ENCODE measurements around the gene RIN3. TPM values are rescaled to one million over a fixed set of nuclear protein-coding genes. Genes with fewer than 3 reads are reported as not detected.
A peak's percentile ranks its signal among the peaks of the same experiment; 100 is the strongest.

Gene RIN3
- total RNA-seq, 1 experiment from 2014 or later = 14.8 TPM

DNA sequence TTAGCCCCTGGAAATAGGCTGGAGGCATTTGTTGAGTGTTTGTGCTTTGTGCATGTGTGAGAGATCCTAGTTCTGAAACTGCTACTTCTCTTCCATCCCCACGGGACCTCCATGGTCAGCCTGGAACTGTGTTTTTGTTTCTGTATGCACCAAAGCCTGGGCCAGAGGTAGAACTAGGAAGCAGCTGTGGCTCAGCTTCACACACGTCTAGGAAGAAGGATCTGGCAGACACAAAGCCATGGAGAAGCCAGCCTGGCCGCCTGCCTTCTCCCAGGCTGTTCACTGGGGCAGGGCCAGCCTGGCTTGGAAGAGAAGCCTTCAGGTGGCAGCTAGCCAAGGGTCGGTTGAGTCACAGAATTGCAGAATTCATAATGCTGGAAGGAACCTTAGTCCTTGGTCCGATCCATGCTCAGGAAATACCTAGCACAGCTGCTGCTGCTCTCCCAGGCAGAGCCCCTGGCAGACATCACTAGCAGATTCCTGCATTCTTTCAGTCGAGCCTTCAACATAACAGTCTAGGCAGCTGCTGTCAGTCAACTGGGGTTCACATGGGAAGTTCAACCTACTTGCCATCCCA lies 27.0 kb downstream of the RIN3 start:
- no peak overlapping the region for H2AFZ ChIP-seq
- peak overlapping the region; percentile 64 for H3K4me2 ChIP-seq
- H3K27me3 ChIP-seq (ENCODE audit: insufficient read depth, low read depth) = no peaks in the 10 kb centered on the region
- intact Hi-C loops (cut with micrococcal nuclease; ENCODE audit: unreplicated experiment) = no loop called here
- H3F3A ChIP-seq (ENCODE audit: insufficient read depth, low read depth) = peaks cover 24% of the 10 kb centered on the region
- ChIA-PET POLR2A (ENCODE audit: unreplicated experiment) (no interaction called here), CTCF (no interaction called here)
- no peaks in the 10 kb centered on the region; the same call in 1 of the 2 replicates for H4K20me1 ChIP-seq (ENCODE audit: insufficient read depth)
- TF ChIP-seq EZH2 (IDR thresholded peaks at IDR 0.05; ENCODE audit: low read depth) = no peak
- TF ChIP-seq, protein P1, sequence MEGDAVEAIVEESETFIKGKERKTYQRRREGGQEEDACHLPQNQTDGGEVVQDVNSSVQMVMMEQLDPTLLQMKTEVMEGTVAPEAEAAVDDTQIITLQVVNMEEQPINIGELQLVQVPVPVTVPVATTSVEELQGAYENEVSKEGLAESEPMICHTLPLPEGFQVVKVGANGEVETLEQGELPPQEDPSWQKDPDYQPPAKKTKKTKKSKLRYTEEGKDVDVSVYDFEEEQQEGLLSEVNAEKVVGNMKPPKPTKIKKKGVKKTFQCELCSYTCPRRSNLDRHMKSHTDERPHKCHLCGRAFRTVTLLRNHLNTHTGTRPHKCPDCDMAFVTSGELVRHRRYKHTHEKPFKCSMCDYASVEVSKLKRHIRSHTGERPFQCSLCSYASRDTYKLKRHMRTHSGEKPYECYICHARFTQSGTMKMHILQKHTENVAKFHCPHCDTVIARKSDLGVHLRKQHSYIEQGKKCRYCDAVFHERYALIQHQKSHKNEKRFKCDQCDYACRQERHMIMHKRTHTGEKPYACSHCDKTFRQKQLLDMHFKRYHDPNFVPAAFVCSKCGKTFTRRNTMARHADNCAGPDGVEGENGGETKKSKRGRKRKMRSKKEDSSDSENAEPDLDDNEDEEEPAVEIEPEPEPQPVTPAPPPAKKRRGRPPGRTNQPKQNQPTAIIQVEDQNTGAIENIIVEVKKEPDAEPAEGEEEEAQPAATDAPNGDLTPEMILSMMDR (conservative IDR thresholded peaks at IDR 0.05) = no peak
- peak; percentile 79 to 81 for DNase-seq
- no peaks in the 10 kb centered on the region for H3K9me2 ChIP-seq (ENCODE audit: insufficient read depth)
- BruUV-seq (replicated peaks) = no TSS peak
- H3K27ac ChIP-seq = peak overlapping the region; percentile 52
- peaks cover 83% of the 10 kb centered on the region for H3K79me2 ChIP-seq (ENCODE audit: low read depth)
- H3K4me1 ChIP-seq (replicated peaks; ENCODE audit: insufficient read depth) = peaks cover 30% of the 10 kb centered on the region
- no peaks in the 10 kb centered on the region for H3K9me3 ChIP-seq (ENCODE audit: insufficient read depth, low read depth)
- H3K36me3 ChIP-seq (ENCODE audit: low read depth) = no peaks in the 10 kb centered on the region
- no peak overlapping the region for H3K4me3 ChIP-seq

DNA sequence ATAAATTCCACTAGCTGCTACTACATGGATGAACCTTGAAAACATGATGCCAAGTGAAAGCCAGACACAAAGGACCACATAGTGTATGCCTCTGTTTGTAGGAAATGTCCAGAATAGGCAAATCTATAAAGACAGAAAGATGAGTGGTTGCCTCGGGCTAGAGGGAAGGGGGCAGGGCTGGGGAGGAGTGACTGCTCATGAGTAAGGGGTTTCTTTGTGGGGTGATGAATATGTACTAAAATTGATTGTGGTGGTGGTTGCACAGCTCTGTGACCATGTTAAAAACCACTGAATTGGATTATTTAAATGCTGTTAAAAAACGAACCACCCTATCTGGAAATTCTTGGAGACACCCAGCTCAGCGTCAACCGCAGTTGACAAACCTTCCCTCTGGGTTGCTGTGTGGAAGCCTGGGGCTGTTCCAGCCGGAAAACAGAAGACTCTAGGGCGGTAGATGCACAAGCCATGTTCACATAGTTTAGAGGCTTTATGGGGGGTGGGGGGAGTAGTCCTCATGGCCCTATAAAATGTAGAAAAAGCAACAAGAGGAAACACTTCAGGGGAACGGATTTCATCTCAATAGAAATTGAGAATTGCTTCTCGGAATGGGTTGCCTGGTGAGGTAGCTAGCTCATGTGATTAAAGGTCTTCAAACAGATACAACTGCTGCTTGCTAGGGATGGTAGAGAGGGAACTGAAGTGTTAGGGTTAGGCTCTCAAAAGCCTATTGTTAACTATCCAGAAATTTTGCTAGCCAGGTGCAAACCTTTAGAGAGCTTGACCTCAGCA lies 29.4 kb downstream of the RIN3 start:
- CTCF ChIA-PET = no interaction called here
- no peak overlapping the region for H2AFZ ChIP-seq

GRCh38 chr14:92544051-92544720 lies 30.6 kb downstream of the RIN3 start:
- H3K4me1 ChIP-seq (replicated peaks; ENCODE audit: insufficient read depth) = peaks cover 26% of the 10 kb centered on the region
- peaks cover 60% of the 10 kb centered on the region for H3K79me2 ChIP-seq (ENCODE audit: low read depth)
- no peaks in the 10 kb centered on the region for H3K9me3 ChIP-seq (ENCODE audit: insufficient read depth, low read depth)
- peaks cover 4% of the 10 kb centered on the region; the same call in 1 of the 2 replicates for H3K36me3 ChIP-seq (ENCODE audit: low read depth)
- H3K4me3 ChIP-seq = no peak overlapping the region
- DNase-seq = peak; percentile 50 to 68
- no peaks in the 10 kb centered on the region for H3K27me3 ChIP-seq (ENCODE audit: insufficient read depth, low read depth)
- peak overlapping the region; percentile 35; the same call in 1 of the 2 replicates for H3K27ac ChIP-seq
- peaks cover 26% of the 10 kb centered on the region for H3F3A ChIP-seq (ENCODE audit: insufficient read depth, low read depth)
- no TSS peak for BruUV-seq (replicated peaks)
- no peaks in the 10 kb centered on the region for H4K20me1 ChIP-seq (ENCODE audit: insufficient read depth)
- CTCF ChIA-PET = interaction anchor here (0.6 to 1.2 kb wide), 2 partner anchors 22 to 55 kb away, joined by 4 to 8 read pairs; no protein-coding TSS in a partner anchor
- intact Hi-C loops (cut with micrococcal nuclease; ENCODE audit: unreplicated experiment) = no loop called here
- no peaks in the 10 kb centered on the region for H3K9me2 ChIP-seq (ENCODE audit: insufficient read depth)
- H2AFZ ChIP-seq = no peak overlapping the region
- peak overlapping the region; percentile 32; the same call in 1 of the 2 replicates for H3K4me2 ChIP-seq
- POLR2A ChIA-PET (ENCODE audit: unreplicated experiment) = no interaction called here
- TF ChIP-seq, protein P1 (conservative IDR thresholded peaks at IDR 0.05) = no peak
- no peak for TF ChIP-seq EZH2 (IDR thresholded peaks at IDR 0.05; ENCODE audit: low read depth)

More for the DNA sequence above, 29.4 kb downstream of the RIN3 start:
- intact Hi-C loops (cut with micrococcal nuclease; ENCODE audit: unreplicated experiment) = no loop called here
- POLR2A ChIA-PET (ENCODE audit: unreplicated experiment) = no interaction called here
- Histone ChIP-seq H3K27me3 (ENCODE audit: insufficient read depth, low read depth) (no peaks in the 10 kb centered on the region), H3K9me2 (ENCODE audit: insufficient read depth) (no peaks in the 10 kb centered on the region), H3K27ac (no peak overlapping the region), H3K9me3 (ENCODE audit: insufficient read depth, low read depth) (no peaks in the 10 kb centered on the region), H3K4me1 (replicated peaks; ENCODE audit: insufficient read depth) (peaks cover 30% of the 10 kb centered on the region), H4K20me1 (ENCODE audit: insufficient read depth) (no peaks in the 10 kb centered on the region; the same call in 1 of the 2 replicates), H3K4me2 (no peak overlapping the region), H3K4me3 (no peak overlapping the region), H3K79me2 (ENCODE audit: low read depth) (peaks cover 72% of the 10 kb centered on the region), H3K36me3 (ENCODE audit: low read depth) (peaks cover 4% of the 10 kb centered on the region; the same call in 1 of the 2 replicates), H3F3A (ENCODE audit: insufficient read depth, low read depth) (peaks cover 26% of the 10 kb centered on the region)
- DNase-seq = no peak
- no TSS peak for BruUV-seq (replicated peaks)
- no peak for TF ChIP-seq EZH2 (IDR thresholded peaks at IDR 0.05; ENCODE audit: low read depth)
- TF ChIP-seq, protein P1 (conservative IDR thresholded peaks at IDR 0.05) = no peak
